ENCODE measurements around the gene CRACR2A. TPM values are rescaled to one million over a fixed set of nuclear protein-coding genes. Genes with fewer than 3 reads are reported as not detected.
A peak's percentile ranks its signal among the peaks of the same experiment; 100 is the strongest.

The CRACR2A gene
- total and polyA plus RNA-seq, 2 of the 13 experiments (the other 11 are each of a cell fraction or from before 2014, with no cell fraction given) = 0.09 to 0.20 TPM

DNA sequence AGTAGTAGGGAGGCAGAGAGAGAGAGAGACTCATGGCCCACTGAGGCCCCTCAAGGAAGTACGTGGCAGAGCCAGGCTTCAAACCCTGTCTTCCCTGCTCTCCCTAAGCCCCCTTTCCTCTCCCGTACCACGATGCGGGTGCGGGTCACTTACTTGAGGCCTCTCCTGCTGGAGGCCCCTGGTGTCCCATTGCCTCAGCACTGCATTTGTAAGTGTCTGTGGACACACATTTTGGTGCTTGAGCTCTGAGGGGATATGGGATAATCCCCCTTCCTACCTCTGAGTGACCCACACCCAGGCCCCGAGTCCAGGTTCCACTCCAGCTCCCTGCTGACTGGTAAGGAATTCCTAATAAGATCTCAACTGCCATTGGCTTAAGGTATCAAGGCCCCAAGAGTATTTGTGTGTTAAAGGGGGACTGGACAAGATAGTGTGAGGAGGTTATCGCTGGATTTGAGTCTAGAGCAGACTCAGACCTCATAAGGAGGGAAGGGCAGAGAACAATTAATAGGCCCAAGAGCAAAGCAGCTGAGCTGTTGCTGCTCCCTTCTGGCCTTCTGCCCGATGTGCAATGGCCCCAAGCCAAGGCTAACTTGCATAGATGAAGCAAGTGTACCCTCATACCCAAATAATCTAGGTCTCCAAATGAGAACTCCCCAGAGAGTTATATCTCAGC, 71.9 kb downstream of the CRACR2A start:
- POLR2A ChIA-PET = no interaction called here
- H3K9me3 ChIP-seq (ENCODE audit: low read length) = no peaks in the 10 kb centered on the region
- H2AFZ ChIP-seq (ENCODE audit: low read length) = no peak overlapping the region
- 45% methylated on average over 5 of the region's 8 CpGs for WGBS (ENCODE audit: low lambda C conversion rate)
- CTCF ChIA-PET (ENCODE audit: low intra/inter-chr PET ratio, low total read pairs) = interaction anchor here (1.7 kb wide), 1 partner anchor 381 kb away, joined by 7 read pairs; no protein-coding TSS in a partner anchor
- no peak overlapping the region for H3K4me2 ChIP-seq (ENCODE audit: low read depth, low read length)
- no peak for TF ChIP-seq SPEN (CRISPR knock-in tag; IDR thresholded peaks at IDR 0.05; ENCODE audit: low read depth)
- TF ChIP-seq, protein P1, sequence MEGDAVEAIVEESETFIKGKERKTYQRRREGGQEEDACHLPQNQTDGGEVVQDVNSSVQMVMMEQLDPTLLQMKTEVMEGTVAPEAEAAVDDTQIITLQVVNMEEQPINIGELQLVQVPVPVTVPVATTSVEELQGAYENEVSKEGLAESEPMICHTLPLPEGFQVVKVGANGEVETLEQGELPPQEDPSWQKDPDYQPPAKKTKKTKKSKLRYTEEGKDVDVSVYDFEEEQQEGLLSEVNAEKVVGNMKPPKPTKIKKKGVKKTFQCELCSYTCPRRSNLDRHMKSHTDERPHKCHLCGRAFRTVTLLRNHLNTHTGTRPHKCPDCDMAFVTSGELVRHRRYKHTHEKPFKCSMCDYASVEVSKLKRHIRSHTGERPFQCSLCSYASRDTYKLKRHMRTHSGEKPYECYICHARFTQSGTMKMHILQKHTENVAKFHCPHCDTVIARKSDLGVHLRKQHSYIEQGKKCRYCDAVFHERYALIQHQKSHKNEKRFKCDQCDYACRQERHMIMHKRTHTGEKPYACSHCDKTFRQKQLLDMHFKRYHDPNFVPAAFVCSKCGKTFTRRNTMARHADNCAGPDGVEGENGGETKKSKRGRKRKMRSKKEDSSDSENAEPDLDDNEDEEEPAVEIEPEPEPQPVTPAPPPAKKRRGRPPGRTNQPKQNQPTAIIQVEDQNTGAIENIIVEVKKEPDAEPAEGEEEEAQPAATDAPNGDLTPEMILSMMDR (CRISPR knock-in tag; IDR thresholded peaks at IDR 0.05) = peak; percentile 49
- 0 out of 2 replicates have a peak, but pooled peaks have one; percentile 2 for TF ChIP-seq SMC3 (IDR thresholded peaks at IDR 0.05; ENCODE audit: low read length)
- TF ChIP-seq STAG1 (CRISPR knock-in tag; IDR thresholded peaks at IDR 0.05) = peak; percentile 46
- no peak for TF ChIP-seq BORCS8-MEF2B (CRISPR knock-in tag; IDR thresholded peaks at IDR 0.05)
- H3K79me2 ChIP-seq (ENCODE audit: insufficient read depth, low read length) = no peaks in the 10 kb centered on the region
- no peaks in the 10 kb centered on the region for H3K4me1 ChIP-seq (ENCODE audit: insufficient read depth, low read length)
- no peaks in the 10 kb centered on the region for H3K36me3 ChIP-seq (replicated peaks in 1 of 2; ENCODE audit: control insufficient read depth in 1 of 2, insufficient read depth in 2 of 2, low read length in 2 of 2)
- FAIRE-seq (no peak), ATAC-seq (0 out of 3 replicates have a peak, but pooled peaks have one; percentile 31), DNase-seq (ENCODE audit: low spot score) (no peak)
- BruUV-seq (replicated peaks) = no TSS peak
- H4K20me1 ChIP-seq (ENCODE audit: insufficient read depth, low read length) = no peaks in the 10 kb centered on the region
- no peak overlapping the region for H3K27ac ChIP-seq (ENCODE audit: extremely low read length, insufficient read depth, low read length)
- no peak overlapping the region for H3K4me3 ChIP-seq (replicated peaks in 1 of 3; ENCODE audit: insufficient read depth in 1 of 3, low read depth in 2 of 3, low read length in 3 of 3)
- no peak overlapping the region for H3K9ac ChIP-seq (ENCODE audit: insufficient read depth, low read depth, low read length)
- intact Hi-C loops (cut with micrococcal nuclease; ENCODE audit: unreplicated experiment) (no loop called here), in situ Hi-C loops (cut with HindIII; ENCODE audit: extremely low pct_ligation_motif_present, low pct_unique_long_range_greater_than_20kb) (no loop called here)
- H3K27me3 ChIP-seq (ENCODE audit: control insufficient read depth in 1 of 2, insufficient read depth in 2 of 2, low read length in 2 of 2) = no peaks in the 10 kb centered on the region

DNA sequence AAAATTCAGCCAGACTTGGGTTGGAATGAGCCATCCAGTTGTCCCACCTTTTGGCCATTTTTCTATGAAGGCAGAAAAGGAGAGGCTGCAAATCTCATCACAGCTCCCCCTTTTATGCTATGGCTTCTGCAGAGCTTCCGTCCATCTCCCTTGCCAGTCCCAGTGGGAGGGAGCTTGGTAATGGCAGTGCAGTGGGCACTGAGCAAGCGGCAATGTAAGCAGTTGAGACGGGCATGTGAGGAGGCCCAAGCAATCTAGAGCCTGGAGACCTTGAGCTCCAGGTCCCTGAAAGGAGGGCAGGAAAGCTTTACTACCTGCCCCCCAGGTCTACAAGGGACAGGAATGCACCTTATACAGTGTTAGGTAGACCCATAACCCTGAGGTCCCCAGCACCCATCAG, 73.1 kb downstream of the CRACR2A start:
- H3K9me3 ChIP-seq (ENCODE audit: low read length) = no peaks in the 10 kb centered on the region
- ChIA-PET POLR2A (no interaction called here), CTCF (ENCODE audit: low intra/inter-chr PET ratio, low total read pairs) (no interaction called here)
- H4K20me1 ChIP-seq (ENCODE audit: insufficient read depth, low read length) = no peaks in the 10 kb centered on the region
- no peak for ATAC-seq
- H3K4me1 ChIP-seq (ENCODE audit: insufficient read depth, low read length) = no peaks in the 10 kb centered on the region
- no peak overlapping the region for H3K4me2 ChIP-seq (ENCODE audit: low read depth, low read length)
- no peaks in the 10 kb centered on the region for H3K79me2 ChIP-seq (ENCODE audit: insufficient read depth, low read length)
- no peak overlapping the region for H3K4me3 ChIP-seq (replicated peaks in 1 of 3; ENCODE audit: insufficient read depth in 1 of 3, low read depth in 2 of 3, low read length in 3 of 3)
- no peak overlapping the region for H3K9ac ChIP-seq (ENCODE audit: insufficient read depth, low read depth, low read length)
- in situ Hi-C loops (cut with HindIII; ENCODE audit: extremely low pct_ligation_motif_present, low pct_unique_long_range_greater_than_20kb) (no loop called here), intact Hi-C loops (cut with micrococcal nuclease; ENCODE audit: unreplicated experiment) (no loop called here)
- WGBS (ENCODE audit: low lambda C conversion rate) = 51% methylated on average over 3 of the region's 3 CpGs
- H3K27me3 ChIP-seq (ENCODE audit: control insufficient read depth in 1 of 2, insufficient read depth in 2 of 2, low read length in 2 of 2) = no peaks in the 10 kb centered on the region
- H3K36me3 ChIP-seq (replicated peaks in 1 of 2; ENCODE audit: control insufficient read depth in 1 of 2, insufficient read depth in 2 of 2, low read length in 2 of 2) = no peaks in the 10 kb centered on the region
- no TSS peak for BruUV-seq (replicated peaks)
- FAIRE-seq = no peak
- H2AFZ ChIP-seq (ENCODE audit: low read length) = no peak overlapping the region
- DNase-seq (ENCODE audit: low spot score) = no peak
- H3K27ac ChIP-seq (ENCODE audit: extremely low read length, insufficient read depth, low read length) = no peak overlapping the region
- no peak for TF ChIP-seq ZNF264 (CRISPR knock-in tag; IDR thresholded peaks at IDR 0.05)
- TF ChIP-seq NFIC (IDR thresholded peaks at IDR 0.05; ENCODE audit: low read length) = no peak
- no peak for TF ChIP-seq GTF3A (CRISPR knock-in tag; conservative IDR thresholded peaks at IDR 0.05)
- no peak for TF ChIP-seq ZNF17 (CRISPR knock-in tag; IDR thresholded peaks at IDR 0.05)
- no peak for TF ChIP-seq REPIN1 (CRISPR knock-in tag; IDR thresholded peaks at IDR 0.05; ENCODE audit: borderline replicate concordance, low read depth)
- TF ChIP-seq, protein P2, sequence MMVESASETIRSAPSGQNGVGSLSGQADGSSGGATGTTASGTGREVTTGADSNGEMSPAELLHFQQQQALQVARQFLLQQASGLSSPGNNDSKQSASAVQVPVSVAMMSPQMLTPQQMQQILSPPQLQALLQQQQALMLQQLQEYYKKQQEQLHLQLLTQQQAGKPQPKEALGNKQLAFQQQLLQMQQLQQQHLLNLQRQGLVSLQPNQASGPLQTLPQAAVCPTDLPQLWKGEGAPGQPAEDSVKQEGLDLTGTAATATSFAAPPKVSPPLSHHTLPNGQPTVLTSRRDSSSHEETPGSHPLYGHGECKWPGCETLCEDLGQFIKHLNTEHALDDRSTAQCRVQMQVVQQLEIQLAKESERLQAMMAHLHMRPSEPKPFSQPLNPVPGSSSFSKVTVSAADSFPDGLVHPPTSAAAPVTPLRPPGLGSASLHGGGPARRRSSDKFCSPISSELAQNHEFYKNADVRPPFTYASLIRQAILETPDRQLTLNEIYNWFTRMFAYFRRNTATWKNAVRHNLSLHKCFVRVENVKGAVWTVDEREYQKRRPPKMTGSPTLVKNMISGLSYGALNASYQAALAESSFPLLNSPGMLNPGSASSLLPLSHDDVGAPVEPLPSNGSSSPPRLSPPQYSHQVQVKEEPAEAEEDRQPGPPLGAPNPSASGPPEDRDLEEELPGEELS (CRISPR knock-in tag; IDR thresholded peaks at IDR 0.05) = no peak
- TF ChIP-seq ZNF343 (CRISPR knock-in tag; IDR thresholded peaks at IDR 0.05) = no peak
- TF ChIP-seq RORA (CRISPR knock-in tag; IDR thresholded peaks at IDR 0.05) = no peak
- no peak for TF ChIP-seq ZNF484 (CRISPR knock-in tag; IDR thresholded peaks at IDR 0.05; ENCODE audit: borderline replicate concordance, low read depth)
- no peak for TF ChIP-seq KLF11 (CRISPR knock-in tag; IDR thresholded peaks at IDR 0.05)
- TF ChIP-seq SRY (CRISPR knock-in tag; IDR thresholded peaks at IDR 0.05) = no peak

Measured in HepG2 (cell line).